AG20443 (cell line): ENCODE data around the gene TSPEAR.

Source experiments
- DNase-seq: peaks from one replicate; pipeline ENCODE4 v3.0.0; 2012; ENCODE audit warnings: low spot score, mixed read lengths

TSPEAR gene

GRCh38 chr21:44740742-44741141 lies 29.4 kb upstream of the TSPEAR start:
- DNase-seq, result no peak

GRCh38 chr21:44739316-44739715 lies 27.9 kb upstream of the TSPEAR start:
- DNase-seq, result no peak

- DNase-seq, result no peak
These were observed 27.2 kb upstream of the TSPEAR start for GRCh38 chr21:44738621-44739020.

GRCh38 chr21:44737706-44738354 lies 26.5 kb upstream of the TSPEAR start:
- no peak for DNase-seq

- no peak for DNase-seq
These were observed 25.1 kb upstream of the TSPEAR start for GRCh38 chr21:44736291-44737004.

- DNase-seq, result no peak
These were observed 24.4 kb upstream of the TSPEAR start for GRCh38 chr21:44735821-44736220.

GRCh38 chr21:44734841-44735240 lies 23.5 kb upstream of the TSPEAR start:
- no peak for DNase-seq

GRCh38 chr21:44734026-44734745 lies 22.8 kb upstream of the TSPEAR start:
- DNase-seq, result no peak

- no peak for DNase-seq
These were observed 21.6 kb upstream of the TSPEAR start for GRCh38 chr21:44732956-44733355.

- no peak for DNase-seq
These were observed 20.9 kb upstream of the TSPEAR start for GRCh38 chr21:44732263-44732662.

GRCh38 chr21:44730951-44731579 lies 19.7 kb upstream of the TSPEAR start:
- DNase-seq, result no peak

GRCh38 chr21:44730028-44730395 lies 18.6 kb upstream of the TSPEAR start:
- no peak for DNase-seq

- no peak for DNase-seq
These were observed 18.1 kb upstream of the TSPEAR start for GRCh38 chr21:44729336-44730027.

GRCh38 chr21:44728716-44729115 lies 17.3 kb upstream of the TSPEAR start:
- no peak for DNase-seq

- DNase-seq, result no peak
These were observed 16.4 kb upstream of the TSPEAR start for GRCh38 chr21:44727757-44728156.

GRCh38 chr21:44727321-44727720 lies 15.9 kb upstream of the TSPEAR start:
- no peak for DNase-seq

GRCh38 chr21:44726826-44727225 lies 15.5 kb upstream of the TSPEAR start:
- DNase-seq, result no peak

- no peak for DNase-seq
These were observed 13.6 kb upstream of the TSPEAR start for GRCh38 chr21:44724926-44725325.

GRCh38 chr21:44724196-44724595 lies 12.8 kb upstream of the TSPEAR start:
- DNase-seq, result no peak

- no peak for DNase-seq
These were observed 12.1 kb upstream of the TSPEAR start for GRCh38 chr21:44723177-44724131.

- no peak for DNase-seq
These were observed 11.4 kb upstream of the TSPEAR start for GRCh38 chr21:44722731-44723130.
